ENCODE measurements around the gene RTL10.
"Not testable (repeated sequence)": the region's sequence is repeated elsewhere in the genome, so short reads cannot be mapped to it uniquely, and the experiment has no call there.

RTL10 gene

DNA sequence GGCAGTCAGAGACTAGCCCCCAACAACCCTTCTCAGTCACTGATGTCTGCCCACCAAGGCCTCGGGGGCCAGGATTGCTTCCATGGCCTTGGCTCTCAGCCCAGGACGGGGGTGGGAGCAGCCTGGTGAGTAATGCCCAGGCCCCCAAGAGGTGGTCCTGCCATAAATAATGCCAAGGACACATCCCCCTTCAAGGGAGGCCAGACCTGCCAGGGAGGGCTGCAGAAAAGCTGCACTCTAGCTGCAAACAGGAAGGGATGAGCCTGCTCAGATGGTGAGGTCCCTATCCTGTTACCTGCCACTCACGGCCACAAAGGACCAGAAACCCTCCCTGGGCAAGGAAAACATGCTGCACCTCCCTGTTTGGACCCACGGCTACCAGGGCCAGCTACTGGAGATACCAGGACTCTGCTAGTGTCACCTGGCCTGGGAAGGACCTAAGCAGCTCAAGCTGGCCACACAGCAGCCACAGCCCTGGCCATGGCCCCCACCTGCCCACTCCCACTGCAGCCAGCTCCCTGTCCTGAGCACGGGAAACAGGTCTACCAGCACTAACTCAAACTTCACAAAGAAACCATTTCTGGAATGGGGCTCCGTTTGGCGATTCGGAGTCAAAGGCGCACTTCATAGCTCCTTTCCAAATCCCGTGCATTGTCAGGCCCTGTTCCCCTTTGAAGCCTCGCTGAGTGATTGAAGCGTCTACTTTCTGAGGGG is 12.1 kb downstream of the RTL10 start:
- no peak for DNase-seq

DNA sequence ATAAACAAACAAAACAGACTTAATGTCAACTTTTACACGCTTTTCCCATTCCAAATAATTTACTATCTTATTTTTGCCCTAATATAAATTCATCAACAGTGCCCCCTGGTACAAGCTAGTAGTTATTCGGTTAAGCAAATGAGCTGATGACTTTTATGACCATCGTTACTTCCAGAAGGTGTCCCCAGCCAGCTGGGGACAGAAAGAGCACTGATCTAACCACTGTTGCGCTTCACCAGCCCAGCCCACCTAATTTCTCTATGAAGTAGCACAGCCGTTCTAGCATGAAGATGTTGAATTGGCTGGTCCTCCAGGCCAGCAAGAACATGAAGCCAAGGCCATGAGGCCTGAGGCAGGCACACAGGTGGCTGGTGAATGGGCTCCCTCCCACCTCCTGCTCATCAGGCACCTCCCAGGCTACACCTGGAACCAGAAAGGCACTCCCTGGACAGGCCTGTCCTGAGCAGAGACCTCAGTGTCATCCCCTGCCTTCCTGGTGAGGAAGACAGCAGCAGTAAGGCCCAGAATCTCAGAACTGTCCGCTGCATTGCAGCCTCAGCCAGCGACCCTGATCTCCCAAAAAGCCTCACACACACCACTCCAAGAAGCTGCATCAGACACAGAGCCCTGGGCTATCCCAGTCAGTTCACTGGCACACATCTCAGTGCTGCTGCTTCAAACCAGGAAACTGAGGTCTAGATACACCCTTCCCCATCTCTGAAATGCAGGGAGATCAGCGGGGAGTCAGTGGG is 12.9 kb downstream of the RTL10 start:
- DNase-seq = no peak

DNA sequence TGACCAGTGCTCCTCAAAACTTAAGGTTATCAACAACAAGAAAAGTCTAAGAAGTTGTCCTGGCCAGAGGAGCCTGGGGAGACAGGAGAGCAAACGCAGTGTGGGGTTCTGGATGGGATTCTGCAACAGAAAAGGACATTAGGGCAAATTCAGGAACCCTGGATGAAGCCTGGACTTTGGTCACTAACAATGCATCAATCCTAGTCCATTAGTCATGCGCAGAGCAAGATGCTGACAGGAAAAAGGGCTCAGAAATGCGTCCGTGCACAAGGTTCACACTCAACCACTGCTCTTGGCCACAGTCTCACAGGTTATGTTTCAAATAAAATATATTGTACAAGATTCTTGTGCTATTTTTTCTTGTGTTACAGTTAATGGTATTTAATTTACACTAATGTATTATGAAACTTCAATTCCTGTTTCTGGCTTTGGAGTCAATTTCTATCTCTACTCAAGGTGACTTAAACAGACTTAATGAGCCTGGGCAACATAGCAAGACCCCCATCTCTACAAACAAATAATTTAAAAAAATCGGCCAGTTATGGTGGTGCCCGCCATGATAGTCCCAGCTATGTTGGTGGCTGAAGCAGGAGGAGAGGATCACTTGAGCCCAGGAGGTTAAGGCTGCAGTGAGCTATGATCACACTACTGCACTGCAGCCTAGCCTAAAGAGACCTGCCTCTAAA is 13.6 kb downstream of the RTL10 start:
- DNase-seq = no peak

DNA sequence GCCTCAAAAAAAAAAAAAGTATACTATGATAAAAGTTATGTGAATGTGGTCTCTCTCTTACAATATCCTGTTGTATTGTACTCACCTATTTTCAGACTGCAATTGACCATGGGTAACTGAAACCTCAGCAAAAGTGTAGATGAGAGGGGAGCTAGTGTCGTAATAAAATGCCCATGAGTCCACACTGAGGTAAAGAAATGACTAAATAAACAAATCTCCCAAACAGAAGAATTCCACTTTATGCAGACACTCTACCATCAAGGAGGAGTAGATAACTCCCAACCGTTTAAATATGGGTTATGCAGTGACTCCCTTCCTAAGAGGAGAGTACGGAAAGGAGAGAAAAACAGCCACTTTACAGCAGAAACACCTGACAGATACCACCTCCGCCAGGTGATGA is 14.6 kb downstream of the RTL10 start:
- DNase-seq = no peak

DNA sequence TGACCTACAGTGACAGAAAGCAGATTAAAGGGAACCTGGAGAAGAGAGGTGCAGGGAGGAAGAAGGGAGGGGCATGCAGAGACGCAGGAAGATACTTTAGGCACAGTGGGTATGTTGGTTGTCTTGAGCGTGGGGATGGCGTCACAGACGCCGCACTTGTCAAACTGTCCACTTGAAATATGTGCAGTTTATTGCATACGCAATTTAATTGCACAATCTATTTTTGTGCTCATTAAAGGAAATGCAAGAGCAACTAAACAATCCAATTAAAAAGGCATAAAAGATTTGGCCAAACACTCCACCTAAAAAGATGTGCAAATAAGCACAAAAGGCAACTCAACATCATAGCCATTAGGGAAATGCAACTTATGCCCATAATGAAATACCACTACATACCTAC is 16.8 kb downstream of the RTL10 start:
- DNase-seq = no peak

DNA sequence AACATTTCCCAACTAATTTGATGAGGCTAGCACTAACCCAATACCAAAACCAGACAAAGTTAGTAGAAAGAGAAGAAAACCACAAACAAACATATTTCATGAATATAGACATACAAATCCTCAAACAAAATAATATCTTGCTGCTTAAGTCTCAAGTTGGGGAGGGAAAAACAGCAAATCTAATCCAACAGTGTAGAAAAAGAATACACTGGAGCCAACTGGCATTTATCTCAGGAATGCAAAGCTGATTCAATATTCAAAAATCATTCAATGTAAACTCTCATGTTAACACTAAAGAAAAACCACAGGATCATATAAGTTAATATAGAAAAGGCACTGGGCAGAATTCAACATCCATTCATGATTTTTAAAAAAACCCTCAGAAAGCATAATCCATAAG is 18.2 kb downstream of the RTL10 start:
- no peak for DNase-seq

DNA sequence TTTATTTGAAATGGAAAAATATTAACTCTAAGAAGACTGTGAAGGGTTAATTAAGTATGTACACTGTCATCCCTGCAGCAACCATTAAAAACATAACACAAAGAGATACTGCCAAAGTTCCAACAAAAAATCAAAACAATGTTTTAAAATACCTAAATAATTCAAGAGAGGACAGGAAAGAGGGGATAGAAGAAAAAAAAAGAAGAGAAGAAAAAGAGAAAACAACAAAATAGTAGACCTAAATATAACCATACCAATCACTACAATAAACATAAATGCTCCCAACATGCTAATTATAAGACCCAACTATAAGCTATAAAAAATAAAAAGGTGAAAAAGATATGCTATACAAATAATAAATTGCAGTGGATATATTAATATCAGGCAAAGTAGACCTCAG is 20.1 kb downstream of the RTL10 start:
- DNase-seq = no peak

DNA sequence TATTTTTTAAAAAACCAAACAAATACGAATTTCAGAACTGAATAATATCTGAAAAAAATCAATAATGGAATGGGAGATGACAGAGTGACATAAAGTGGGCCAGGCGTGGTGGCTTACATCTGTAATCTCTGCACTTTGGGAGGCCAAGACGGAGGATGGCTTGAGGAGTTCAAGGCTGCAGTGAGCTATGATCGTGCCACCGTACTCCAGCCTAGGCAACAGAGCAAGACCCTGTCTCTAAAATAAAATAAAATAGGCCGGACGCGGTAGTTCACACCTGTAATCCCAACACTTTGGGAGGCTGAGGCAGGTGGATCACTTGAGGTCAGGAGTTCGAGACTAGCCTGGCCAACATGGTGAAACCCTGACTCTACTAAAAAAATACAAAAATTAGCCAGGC is 21.3 kb downstream of the RTL10 start:
- DNase-seq = not testable (repeated sequence)

DNA sequence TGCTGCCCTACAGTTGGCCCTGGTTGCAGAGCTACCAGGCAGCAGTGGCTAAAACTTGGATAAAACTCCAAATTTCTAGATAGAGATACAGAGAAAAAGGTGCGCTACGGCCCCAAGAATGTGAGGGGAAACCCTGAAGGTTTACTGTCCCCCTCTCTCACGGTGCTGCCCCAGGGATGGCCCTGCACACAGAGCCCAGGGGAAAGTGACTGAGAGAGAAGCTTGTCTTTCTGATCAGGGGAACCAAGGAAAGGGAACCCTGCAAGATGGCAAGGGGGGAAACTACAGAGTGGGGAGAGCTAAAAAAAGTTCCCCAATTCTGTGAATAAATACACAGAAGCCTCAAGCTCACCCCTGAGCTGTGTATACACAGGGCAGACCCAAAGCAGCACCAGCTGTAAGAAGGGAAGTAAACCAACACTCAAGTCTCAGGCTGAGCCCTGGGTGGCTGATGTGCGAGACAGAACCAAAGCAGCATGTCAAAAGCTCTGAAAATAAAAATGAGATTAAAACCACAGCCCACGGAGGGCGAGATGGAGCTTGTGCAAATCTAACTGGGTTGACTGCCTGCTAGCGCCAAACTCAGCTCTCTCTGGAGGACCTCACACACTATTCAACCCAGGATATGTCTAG is 22.1 kb downstream of the RTL10 start:
- no peak for DNase-seq

DNA sequence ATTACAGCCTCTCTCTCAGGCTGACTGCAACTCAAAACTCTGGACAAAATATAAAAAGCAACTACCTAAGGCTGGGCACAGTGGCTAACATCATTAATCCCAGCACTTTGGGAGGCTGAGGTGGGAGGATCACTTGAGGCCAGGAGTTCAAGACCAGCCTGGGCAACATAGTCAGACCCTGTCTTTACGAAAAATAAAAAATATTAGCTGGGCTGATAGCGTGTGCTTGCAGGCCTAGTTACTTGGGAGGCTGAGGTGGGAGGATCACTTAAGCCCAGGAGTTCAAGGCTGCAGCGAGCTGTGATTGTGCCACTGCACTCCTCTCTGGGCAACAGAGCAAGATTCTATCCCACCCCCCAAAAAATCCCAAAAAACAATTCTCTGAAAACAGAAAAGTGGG is 22.7 kb downstream of the RTL10 start:
- not testable (repeated sequence) for DNase-seq

DNA sequence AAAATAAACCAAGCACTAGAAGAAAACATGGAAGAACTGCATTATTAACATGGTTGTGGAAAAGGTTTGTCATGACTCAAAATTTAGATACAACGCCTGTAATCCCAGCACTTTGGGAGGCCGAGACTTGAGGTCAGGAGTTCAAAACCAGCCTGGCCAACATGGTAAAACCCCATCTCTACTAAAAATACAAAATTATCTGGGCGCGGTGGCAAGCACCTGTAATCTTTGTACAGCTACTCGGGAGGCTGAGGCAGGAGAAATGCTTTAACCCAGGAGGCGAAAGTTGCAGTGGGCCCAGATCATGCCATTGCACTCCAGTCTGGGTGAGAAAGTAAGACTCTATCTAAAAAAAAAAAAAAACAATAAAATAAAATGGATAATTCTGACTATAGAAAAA is 23.7 kb downstream of the RTL10 start:
- no peak for DNase-seq

DNA sequence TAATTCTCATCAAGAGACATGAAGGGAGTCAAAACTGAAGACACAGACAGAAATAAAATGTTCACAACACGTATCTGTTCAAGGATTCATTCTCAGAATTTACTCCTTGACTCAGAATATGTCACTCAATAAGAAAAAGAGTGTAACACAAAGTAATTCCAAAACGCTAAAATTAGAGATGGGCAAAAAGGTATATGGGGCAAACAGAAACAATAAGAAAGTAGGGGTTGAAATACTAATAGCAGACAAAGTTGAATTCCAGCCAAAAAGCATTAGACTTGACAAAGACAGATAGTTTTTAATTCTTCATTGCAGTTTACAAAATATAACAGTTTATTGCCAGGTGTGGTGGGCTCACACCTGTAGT is 26.7 kb downstream of the RTL10 start:
- no peak for DNase-seq

DNA sequence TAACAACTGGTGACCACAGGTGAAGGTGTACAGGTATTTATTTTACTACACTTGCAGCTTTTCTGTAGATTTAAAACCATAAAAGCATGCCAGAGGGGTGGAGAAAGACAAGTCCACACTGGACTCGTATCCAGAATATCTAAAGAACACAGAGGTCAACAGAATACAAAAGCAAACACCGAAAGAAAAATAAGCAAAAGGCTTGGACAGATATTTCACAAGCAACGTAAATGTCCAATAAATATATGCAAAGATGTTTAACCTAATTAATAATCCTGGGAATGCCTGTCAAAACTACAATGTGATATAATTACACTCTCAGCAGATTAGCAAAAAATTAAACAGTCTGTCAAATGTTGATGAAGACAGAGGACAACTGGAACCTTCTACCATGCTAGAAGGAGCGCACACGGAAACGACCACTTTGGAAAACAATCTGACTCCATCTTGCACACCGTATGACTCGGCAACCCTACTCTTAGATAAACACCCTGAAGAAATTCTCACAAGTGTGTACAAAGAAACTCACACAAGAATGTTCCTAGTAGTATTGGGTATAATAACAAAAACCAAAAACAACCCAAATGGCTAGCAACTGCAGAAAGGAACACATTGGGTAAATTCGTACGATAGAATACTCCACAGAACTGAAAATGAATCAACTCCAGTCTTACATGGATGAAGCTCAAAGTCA is 27.2 kb downstream of the RTL10 start:
- no peak for DNase-seq

DNA sequence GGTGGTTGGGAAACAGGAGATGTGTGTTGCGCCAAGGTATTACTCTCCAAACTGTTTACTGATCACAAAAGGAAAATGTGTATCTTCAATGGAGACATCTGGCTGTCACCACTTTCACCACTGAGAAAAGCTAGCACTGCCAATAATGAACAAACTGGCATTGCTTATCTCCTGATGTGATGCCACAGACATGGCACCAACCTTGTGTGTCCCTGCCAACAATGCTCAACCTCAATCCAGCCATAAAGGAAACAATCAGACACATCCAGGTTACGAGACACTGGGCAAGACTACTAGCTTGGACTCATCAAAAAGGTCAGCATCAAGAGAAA is 28.1 kb downstream of the RTL10 start:
- no peak for DNase-seq

DNA sequence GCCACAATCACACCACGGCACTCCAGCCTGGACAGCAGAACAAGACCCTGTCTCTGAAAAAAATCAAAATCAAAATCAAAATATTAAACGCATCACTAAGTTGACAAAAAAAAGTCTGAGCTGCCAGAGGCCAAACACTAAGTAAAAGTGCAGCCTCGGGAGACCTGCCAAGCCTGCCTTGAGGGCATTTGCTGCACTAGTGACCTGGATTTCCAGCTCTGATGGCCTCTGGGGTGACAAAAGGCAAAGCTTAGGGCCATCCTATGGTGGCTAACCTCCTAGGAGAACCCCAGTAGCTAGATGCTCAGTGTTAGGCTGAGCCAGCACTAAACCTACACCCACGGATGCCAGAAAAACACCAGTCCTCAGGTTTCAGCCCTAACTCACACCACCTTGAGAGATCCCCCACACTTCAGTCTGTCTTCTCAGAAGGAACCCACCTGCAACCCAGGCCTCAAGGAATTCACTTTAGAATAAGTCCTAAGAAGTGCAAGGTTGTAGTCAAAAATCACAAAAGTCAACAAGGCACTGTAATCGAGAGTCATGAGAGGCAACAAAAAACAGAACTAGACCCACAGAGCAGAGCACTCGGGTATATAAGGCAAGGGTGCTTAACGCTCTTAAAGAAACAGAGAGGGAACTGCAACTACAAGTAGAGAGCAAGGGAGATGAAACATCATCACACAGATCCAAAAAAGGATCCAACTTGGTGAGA is 28.6 kb downstream of the RTL10 start:
- DNase-seq = no peak

DNA sequence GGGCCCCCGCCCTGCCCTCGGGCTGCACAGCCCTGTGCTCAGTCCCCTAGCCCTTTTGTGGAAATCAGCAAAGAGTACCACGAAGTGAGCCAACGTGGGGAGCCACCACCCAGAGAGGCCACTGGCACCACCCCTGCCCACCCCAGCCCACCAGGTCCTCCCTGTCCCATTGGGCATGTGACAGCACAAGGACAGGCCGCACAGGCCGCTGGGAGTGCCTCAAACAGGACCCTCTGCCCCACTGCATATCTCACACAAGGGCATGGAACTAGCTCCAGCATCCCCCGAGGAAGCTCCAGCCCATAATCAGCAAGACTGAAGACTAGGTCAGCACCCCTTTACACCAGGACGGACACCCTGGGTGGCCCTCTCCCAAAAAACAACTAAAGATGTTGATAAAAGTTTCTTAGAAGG is 29.7 kb downstream of the RTL10 start:
- no peak for DNase-seq

DNA sequence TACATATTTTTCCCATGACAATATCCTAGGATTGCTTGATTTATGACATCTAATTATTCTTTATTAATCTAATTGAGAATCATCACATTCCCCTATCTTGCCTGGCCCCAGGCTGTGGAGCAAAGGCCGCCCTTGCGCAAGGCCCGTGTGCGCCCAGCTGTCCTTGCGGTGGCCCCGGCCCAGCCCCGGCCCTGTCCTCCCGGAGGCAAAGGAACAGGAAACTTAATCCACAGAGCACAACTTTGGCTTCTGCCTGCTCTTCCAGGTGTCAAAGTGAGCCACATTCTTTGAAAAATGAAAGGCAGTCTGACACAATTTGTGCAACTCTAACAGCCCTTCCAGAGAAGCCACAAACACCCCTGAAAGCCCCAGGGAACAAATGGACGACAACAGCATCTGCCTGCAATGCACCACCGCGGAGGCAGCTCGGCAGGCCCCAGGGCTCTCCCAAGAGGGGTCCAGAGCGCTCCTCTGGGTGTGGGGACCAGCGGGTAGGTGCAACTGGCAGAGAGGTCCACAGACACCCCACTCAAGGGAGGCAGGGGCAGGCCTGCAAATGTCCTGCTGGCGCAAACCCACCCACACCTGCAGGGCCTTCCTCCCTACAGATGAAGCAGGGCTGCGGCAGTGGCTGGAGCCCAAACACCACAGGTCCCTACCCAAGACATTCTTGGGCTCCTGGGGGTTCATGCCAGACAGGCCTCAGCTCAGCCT is 30.3 kb downstream of the RTL10 start:
- no peak for DNase-seq

DNA sequence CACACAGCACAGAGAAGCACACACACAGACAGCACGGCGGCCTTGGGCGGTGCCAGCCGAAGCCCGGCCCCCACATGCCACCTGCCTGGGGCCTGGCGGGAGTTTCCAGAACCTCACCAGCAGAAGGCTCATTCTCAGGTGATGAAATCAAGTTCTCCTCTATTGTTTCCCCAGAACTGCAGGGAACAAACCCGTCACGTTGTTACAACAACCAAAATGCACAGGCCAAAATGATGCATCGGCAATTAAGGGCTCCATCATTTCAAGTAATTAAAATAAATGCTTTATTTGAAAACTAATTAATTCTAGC is 30.8 kb downstream of the RTL10 start:
- DNase-seq = no peak

DNA sequence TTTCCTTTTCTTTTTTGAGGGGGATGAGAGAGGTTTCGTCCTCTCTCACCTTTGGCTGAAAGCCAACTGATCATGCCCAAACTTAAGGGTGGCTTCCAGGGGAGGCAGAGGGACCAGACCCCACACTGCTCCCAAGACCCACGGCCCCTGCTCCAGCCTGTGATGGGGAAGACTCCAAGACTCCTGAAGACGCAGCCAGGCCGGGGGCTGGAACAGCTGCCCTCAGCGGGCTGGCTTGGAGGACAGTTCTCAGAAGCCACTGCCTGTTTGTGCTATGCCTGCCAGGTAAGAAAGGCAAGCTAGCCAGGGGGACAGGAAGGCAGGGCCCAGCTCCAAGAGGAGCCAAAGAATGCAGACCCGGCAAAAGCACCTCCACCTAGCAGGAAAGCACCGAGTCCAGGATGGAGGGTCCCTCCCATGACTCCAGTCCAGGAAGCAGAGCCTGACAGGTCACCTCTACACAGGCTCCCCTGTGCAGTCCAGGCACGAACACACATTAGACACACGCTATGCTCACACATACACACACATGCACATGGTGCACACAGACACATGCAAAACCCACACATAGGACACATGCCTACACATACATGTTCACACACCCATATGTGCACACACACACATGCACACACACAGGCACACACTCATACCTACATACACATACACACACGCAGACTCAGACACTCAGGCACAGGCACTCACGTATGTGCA is 31.3 kb downstream of the RTL10 start:
- no peak for DNase-seq

DNA sequence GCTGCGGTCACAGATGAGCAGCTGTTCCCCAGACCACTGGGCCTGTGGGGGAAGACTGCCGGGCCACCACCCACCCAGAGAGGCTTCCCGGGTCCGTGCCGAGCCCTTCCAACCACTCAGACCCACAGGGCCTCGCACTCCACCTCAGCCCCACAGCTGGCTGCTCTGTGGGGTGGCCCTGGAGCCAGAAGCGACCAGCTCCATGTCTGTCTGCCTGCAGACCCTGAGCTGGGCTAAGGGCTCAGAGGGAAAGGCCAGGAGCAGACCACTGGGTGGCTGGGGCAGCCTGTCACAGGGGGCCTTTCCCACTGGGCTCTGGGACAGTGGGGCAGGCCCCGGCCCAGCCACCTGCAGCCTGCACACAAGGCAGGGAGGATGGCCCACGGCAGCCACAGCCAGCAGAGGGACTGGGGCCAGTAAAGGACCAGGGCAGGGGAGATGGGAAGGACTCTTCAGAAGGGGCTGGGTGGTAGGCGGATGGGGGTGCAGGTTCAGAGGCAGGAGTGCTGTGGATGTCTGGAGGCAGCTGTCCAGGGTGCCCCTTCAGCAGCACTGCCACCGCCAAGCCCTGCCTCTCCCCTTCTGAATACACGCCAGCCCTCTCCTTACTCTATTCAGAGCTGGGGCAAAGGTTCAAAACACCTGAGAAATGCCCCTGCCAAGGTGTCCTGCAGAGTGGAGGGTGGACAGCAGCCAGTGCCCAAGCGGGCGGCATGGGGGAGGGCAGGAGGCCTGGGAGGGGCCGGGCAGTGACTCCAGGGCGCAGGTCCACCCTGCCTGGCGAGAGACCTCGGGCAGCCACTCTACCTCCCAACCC is 32.2 kb downstream of the RTL10 start:
- no peak for DNase-seq
